ENCODE data around the gene KRTAP16-1.
"Not testable (repeated sequence)": the region's sequence is repeated elsewhere in the genome, so short reads cannot be mapped to it uniquely, and the experiment has no call there.

Gene KRTAP16-1

GRCh38 chr17:41301916-41302901, 6.9 kb downstream of the KRTAP16-1 start, which contains the start of gene KRTAP29-1:
TSS of gene KRTAP29-1 (minus strand) at chr17:41302851. CDS start at chr17:41302851, 0 bp downstream.
- no peak for DNase-seq

GRCh38 chr17:41301204-41301790, 7.8 kb downstream of the KRTAP16-1 start:
- no peak for DNase-seq

GRCh38 chr17:41298458-41299135, 10.5 kb downstream of the KRTAP16-1 start:
- DNase-seq: no peak

- DNase-seq: no peak
These were observed 12.3 kb downstream of the KRTAP16-1 start for GRCh38 chr17:41296846-41297245.

GRCh38 chr17:41294016-41294415, 15.1 kb downstream of the KRTAP16-1 start:
- DNase-seq: no peak

DNA sequence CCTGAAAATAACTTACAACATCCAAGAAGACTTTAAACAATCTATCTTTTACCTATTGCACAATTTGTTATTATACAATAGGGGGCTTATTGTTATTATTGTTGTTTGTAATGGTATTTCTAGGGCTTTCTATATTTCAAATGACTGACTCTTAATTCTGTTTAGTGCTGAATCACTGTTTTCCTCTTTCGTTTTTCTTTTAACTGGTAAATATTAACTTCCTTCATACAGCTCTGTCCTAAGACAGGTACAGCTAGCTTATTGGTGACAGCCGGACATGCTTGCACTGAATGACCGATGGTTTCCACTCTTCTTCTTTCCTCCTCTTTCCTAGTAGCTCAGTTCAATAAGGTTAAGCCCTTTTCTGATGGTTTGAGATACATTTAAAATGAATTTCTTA, 22.1 kb downstream of the KRTAP16-1 start:
- DNase-seq: no peak

GRCh38 chr17:41284546-41284945, 24.6 kb downstream of the KRTAP16-1 start:
- no peak for DNase-seq

DNA sequence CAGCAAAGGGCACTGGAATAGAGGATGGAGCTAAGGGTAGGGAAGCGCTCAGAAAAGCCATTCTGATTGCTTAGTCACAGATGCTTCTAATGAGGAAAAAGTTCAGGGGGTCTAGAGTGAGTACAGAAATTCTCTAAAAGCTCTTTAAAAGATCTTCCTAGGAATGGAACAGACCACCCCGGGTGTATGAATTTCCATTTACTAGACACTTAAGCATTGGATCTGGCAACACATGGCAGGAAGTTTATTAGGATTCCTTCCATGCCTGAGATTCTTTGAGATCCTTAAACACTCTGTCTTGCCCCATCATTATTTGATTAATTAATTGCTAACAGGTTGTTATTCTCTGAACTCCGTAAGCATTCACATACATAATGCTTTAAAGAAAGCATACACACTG, 25.1 kb downstream of the KRTAP16-1 start:
- DNase-seq: no peak

- DNase-seq: no peak
These were observed 30.7 kb downstream of the KRTAP16-1 start for GRCh38 chr17:41278176-41278955.

DNA sequence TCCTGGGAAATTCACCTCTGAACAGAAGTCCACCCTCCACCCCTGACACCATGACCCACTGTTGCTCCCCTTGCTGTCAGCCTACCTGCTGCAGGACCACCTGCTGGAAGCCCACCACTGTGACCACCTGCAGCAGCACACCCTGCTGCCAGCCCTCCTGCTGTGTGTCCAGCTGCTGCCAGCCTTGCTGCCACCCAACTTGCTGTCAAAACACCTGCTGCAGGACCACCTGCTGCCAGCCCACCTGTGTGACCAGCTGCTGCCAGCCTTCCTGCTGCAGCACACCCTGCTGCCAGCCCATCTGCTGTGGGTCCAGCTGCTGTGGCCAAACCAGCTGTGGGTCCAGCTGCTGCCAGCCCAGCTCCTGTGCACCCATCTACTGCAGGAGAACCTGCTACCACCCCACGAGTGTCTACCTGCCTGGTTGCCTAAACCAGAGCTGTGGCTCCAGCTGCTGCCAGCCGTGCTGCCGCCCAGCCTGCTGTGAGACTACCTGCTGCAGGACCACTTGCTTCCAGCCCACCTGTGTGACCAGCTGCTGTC, 33.4 kb downstream of the KRTAP16-1 start, which contains the start of gene KRTAP9-7:
Gene KRTAP9-7 (plus strand): TSS at position 51 of the 543 bp plus-strand sequence. CDS start 0 bp downstream, at position 51.
- DNase-seq: not testable (repeated sequence)

DNA sequence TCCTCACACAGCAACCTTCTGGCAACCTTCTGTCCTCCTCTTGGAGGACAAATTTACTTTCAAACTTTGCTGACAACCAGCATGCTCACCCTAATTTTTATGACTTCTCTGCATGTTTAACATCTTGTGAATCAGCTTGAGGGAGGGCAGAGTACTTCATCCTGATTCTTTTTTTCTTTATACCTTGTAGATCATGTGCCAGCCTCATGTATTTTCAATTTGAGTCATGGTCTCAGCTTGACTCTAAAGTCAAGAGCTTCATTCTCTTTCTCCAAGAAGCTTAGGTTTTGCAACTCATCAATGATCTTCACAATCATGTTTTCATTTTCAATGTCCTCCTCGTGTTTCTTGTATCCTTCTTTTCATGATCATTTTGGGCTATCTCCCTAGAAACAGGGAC, 37.3 kb downstream of the KRTAP16-1 start:
- DNase-seq: no peak

GRCh38 chr17:41271323-41271722, 37.8 kb downstream of the KRTAP16-1 start:
- not testable (repeated sequence) for DNase-seq

- no peak for DNase-seq
These were observed 41.4 kb downstream of the KRTAP16-1 start for GRCh38 chr17:41267711-41268110.

GRCh38 chr17:41265078-41265477, 44.0 kb downstream of the KRTAP16-1 start, which contains the start of gene KRTAP9-6:
TSS of gene KRTAP9-6 (plus strand) at chr17:41265378. CDS start at chr17:41265378, 0 bp downstream.
- DNase-seq: no peak

- DNase-seq: no peak
These were observed 44.5 kb downstream of the KRTAP16-1 start for GRCh38 chr17:41264599-41264998.

GRCh38 chr17:41263212-41263611, 45.9 kb downstream of the KRTAP16-1 start:
- DNase-seq: no peak

- DNase-seq: no peak
These were observed 50.7 kb downstream of the KRTAP16-1 start for GRCh38 chr17:41258406-41258805.
